Aortic smooth muscle cell (primary cell): Measurements from ENCODE around the gene AWAT2. TPM values are rescaled to one million over a fixed set of nuclear protein-coding genes. Genes with fewer than 3 reads are reported as not detected.

ENCODE experiments used
- total RNA-seq: library from RNA; depleted of rRNA; stranded (reverse); fragments of >200 nt; gene quantifications from 2 replicates; pipeline ENCODE4 v1.2.3, GENCODE V29; 2014

The AWAT2 gene, protein sequence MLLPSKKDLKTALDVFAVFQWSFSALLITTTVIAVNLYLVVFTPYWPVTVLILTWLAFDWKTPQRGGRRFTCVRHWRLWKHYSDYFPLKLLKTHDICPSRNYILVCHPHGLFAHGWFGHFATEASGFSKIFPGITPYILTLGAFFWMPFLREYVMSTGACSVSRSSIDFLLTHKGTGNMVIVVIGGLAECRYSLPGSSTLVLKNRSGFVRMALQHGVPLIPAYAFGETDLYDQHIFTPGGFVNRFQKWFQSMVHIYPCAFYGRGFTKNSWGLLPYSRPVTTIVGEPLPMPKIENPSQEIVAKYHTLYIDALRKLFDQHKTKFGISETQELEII
- 0.06 and 0.13 TPM in 2 replicates for total RNA-seq

DNA sequence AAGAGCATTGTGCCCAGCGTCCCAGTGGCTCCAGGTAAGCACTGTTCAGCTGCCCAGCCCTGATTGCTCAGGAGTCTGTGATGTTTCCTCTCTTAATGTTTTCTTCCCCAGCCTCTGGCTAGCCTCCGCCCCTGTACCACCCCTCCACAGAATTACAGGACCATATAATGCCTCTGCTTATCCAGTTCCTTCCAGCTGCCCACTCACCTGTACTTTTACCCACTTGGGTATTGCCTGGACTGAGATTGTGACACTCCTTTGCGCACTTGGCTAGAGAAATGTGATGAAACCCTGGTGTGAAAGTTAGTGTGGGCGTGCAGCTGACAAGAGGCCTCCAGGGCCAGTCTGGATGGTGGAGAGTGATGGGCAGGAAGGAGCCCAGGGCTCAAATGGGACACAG lies at the start of gene AWAT2:
Gene AWAT2, minus strand, starts transcription at position 14 of the 400 bp plus-strand sequence. Its CDS starts 6 bp downstream, at position 8.

DNA sequence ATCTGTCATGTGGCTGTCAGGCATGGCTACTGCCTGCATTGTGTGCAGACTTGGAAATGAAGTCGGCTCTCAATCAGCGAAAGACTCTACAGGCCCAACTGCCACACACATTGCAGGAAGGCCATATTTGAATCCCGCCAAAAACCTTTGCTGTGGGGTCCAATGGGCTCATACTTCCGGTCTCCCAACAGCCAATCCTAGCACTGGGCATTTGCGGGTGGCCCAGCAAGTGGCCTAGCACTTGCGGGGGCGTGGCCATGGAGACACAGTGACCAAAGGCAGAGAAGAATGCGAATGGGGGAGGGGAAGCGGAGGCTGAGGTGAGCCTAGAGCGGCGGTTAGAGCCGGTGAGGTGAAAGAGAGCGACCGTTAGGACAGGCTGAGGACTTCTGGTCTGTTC lies 12.3 kb upstream of the AWAT2 start, which contains the start of gene OTUD6A:
Gene OTUD6A, plus strand, starts transcription at position 382 of the 400 bp plus-strand sequence. CDS start 68 bp downstream, outside the sequence.

Other genes with a start within 250 kb of the AWAT2 start
- gene OTUD6A, start 12.5 kb upstream of the AWAT2 start, total RNA-seq, result not detected in 2 replicates
- 63.0 and 67.0 TPM in 2 replicates for gene IGBP1, start 83.5 kb upstream of the AWAT2 start, total RNA-seq
- not detected in 2 replicates for gene DGAT2L6, start 127.5 kb upstream of the AWAT2 start, total RNA-seq
- gene AWAT1, start 184.7 kb upstream of the AWAT2 start, total RNA-seq, result not detected in 2 replicates
- 0.19 TPM in 1 of 2 replicates, not detected in the other for gene P2RY4, start 210.3 kb upstream of the AWAT2 start, total RNA-seq
- gene ARR3, start 218.4 kb upstream of the AWAT2 start, total RNA-seq, result not detected in 2 replicates
- not detected in 2 replicates for gene RAB41, start 232.2 kb upstream of the AWAT2 start, total RNA-seq
- gene PDZD11, start 240.0 kb upstream of the AWAT2 start, total RNA-seq, result 51.5 and 55.1 TPM in 2 replicates
- 11.4 and 16.4 TPM in 2 replicates for gene KIF4A, start 240.2 kb upstream of the AWAT2 start, total RNA-seq